NB4 (cell line): ENCODE measurements around the gene IL22.

Source experiments
- CTCF ChIP-seq: IDR thresholded peaks from one replicate; pipeline ENCODE4 v1.5.1; 2012; ENCODE audit warnings: low read depth, low read length
- MAX ChIP-seq: IDR thresholded peaks from 2 replicates; pipeline ENCODE4 v1.6.1; 2011; ENCODE audit warnings: low read depth, low read length
- MYC ChIP-seq: IDR thresholded peaks from 2 replicates; pipeline ENCODE4 v1.6.1; 2011; ENCODE audit warnings: low read depth, low read length
- POLR2A ChIP-seq: IDR thresholded peaks from 2 replicates; pipeline ENCODE4 v1.6.1; 2011; ENCODE audit warnings: mild to moderate bottlenecking; ENCODE audit not compliant: insufficient read length; ENCODE audit errors: extremely low read depth

GRCh38 chr12:68242777-68243176, 10.6 kb downstream of the IL22 start:
- TF ChIP-seq CTCF: no peak
- TF ChIP-seq POLR2A: no peak
- TF ChIP-seq MAX: no peak
- TF ChIP-seq MYC: no peak
